A549 (cell line): Measurements from ENCODE around the gene PHF20.

Experiments
- CBX8 ChIP-seq: fragments of 200-600 bp; sonication (generic); IDR thresholded peaks from 2 replicates; pipeline ENCODE4 v1.6.1; 2016
- CHD2 ChIP-seq: fragments of 150-350 bp; IDR thresholded peaks from 2 replicates; pipeline ENCODE4 v1.6.1; 2014; ENCODE audit warnings: low read length; ENCODE audit not compliant: partially characterized antibody
- CTCF ChIP-seq: fragments of >200 bp; sonication (Bioruptor Twin); formaldehyde crosslinking; IDR thresholded peaks from 3 replicates; pipeline ENCODE4 v1.5.1; 2016
- E2F6 ChIP-seq: IDR thresholded peaks from 2 replicates; pipeline ENCODE4 v1.6.1; 2012; ENCODE audit warnings: low read depth, borderline replicate concordance
- MAFK ChIP-seq: fragments of 450-650 bp; IDR thresholded peaks from 2 replicates; pipeline ENCODE4 v1.6.1; 2014; ENCODE audit not compliant: partially characterized antibody
- POLR2A ChIP-seq: IDR thresholded peaks from 2 replicates; pipeline ENCODE4 v1.6.1; 2012; ENCODE audit warnings: mild to moderate bottlenecking, low read length
- SREBF2 ChIP-seq: fragments of 450-650 bp; IDR thresholded peaks from 2 replicates; pipeline ENCODE4 v1.6.1; 2014; ENCODE audit warnings: mild to moderate bottlenecking, moderate library complexity
- TF ChIP-seq, protein P1 (sequence below): IDR thresholded peaks from 2 replicates; pipeline ENCODE4 v1.6.1; 2012

GRCh38 chr20:35870541-35871258, 98.9 kb downstream of the PHF20 start:
- TF ChIP-seq CTCF (no peak), CBX8 (no peak), MAFK (no peak), POLR2A (no peak), E2F6 (no peak), CHD2 (no peak), SREBF2 (no peak)
- TF ChIP-seq, protein P1, sequence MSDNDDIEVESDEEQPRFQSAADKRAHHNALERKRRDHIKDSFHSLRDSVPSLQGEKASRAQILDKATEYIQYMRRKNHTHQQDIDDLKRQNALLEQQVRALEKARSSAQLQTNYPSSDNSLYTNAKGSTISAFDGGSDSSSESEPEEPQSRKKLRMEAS: no peak
